ENCODE data around the gene WDR70. TPM values are rescaled to one million over a fixed set of nuclear protein-coding genes. Genes with fewer than 3 reads are reported as not detected.

Gene WDR70
- total RNA-seq, 1 donor from 2014 or later: 43.0 TPM

GRCh38 chr5:37662362-37662761 is 283.2 kb downstream of the WDR70 start:
- H3K4me1 Mint-ChIP-seq (ENCODE audit: low read depth): peaks cover 9% of the 10 kb centered on the region
- H3K36me3 Mint-ChIP-seq (ENCODE audit: insufficient read depth): no peaks in the 10 kb centered on the region
- no peak for DNase-seq (ENCODE audit: low spot score, unreplicated experiment)
- H3K27me3 Mint-ChIP-seq: no peaks in the 10 kb centered on the region
- H3K4me3 Mint-ChIP-seq (ENCODE audit: low read depth): no peak overlapping the region
- H3K27ac Mint-ChIP-seq: no peak overlapping the region
- no peak for TF ChIP-seq CTCF (IDR thresholded peaks at IDR 0.05; ENCODE audit: unreplicated experiment)
- H3K9me3 Mint-ChIP-seq (ENCODE audit: low read depth): no peaks in the 10 kb centered on the region

GRCh38 chr5:37662789-37663485 is 283.8 kb downstream of the WDR70 start:
- Mint-ChIP-seq H3K27ac (no peak overlapping the region), H3K27me3 (no peaks in the 10 kb centered on the region), H3K9me3 (ENCODE audit: low read depth) (no peaks in the 10 kb centered on the region), H3K36me3 (ENCODE audit: insufficient read depth) (no peaks in the 10 kb centered on the region), H3K4me1 (ENCODE audit: low read depth) (peaks cover 9% of the 10 kb centered on the region), H3K4me3 (ENCODE audit: low read depth) (no peak overlapping the region)
- no peak for DNase-seq (ENCODE audit: low spot score, unreplicated experiment)
- TF ChIP-seq CTCF (IDR thresholded peaks at IDR 0.05; ENCODE audit: unreplicated experiment): no peak

GRCh38 chr5:37663538-37663937 is 284.4 kb downstream of the WDR70 start:
- Mint-ChIP-seq H3K27me3 (no peaks in the 10 kb centered on the region), H3K9me3 (ENCODE audit: low read depth) (no peaks in the 10 kb centered on the region), H3K4me3 (ENCODE audit: low read depth) (no peak overlapping the region), H3K4me1 (ENCODE audit: low read depth) (peaks cover 12% of the 10 kb centered on the region), H3K27ac (peak overlapping the region; percentile 7), H3K36me3 (ENCODE audit: insufficient read depth) (no peaks in the 10 kb centered on the region)
- no peak for DNase-seq (ENCODE audit: low spot score, unreplicated experiment)
- no peak for TF ChIP-seq CTCF (IDR thresholded peaks at IDR 0.05; ENCODE audit: unreplicated experiment)

GRCh38 chr5:37664551-37664950 is 285.4 kb downstream of the WDR70 start:
- H3K27ac Mint-ChIP-seq: no peak overlapping the region
- DNase-seq (ENCODE audit: low spot score, unreplicated experiment): no peak
- H3K4me3 Mint-ChIP-seq (ENCODE audit: low read depth): no peak overlapping the region
- TF ChIP-seq CTCF (IDR thresholded peaks at IDR 0.05; ENCODE audit: unreplicated experiment): no peak
- peaks cover 12% of the 10 kb centered on the region for H3K4me1 Mint-ChIP-seq (ENCODE audit: low read depth)
- H3K36me3 Mint-ChIP-seq (ENCODE audit: insufficient read depth): no peaks in the 10 kb centered on the region
- H3K9me3 Mint-ChIP-seq (ENCODE audit: low read depth): peaks cover 2% of the 10 kb centered on the region
- no peaks in the 10 kb centered on the region for H3K27me3 Mint-ChIP-seq

GRCh38 chr5:37665272-37665671 is 286.2 kb downstream of the WDR70 start:
- Mint-ChIP-seq H3K4me3 (ENCODE audit: low read depth) (no peak overlapping the region), H3K27me3 (no peaks in the 10 kb centered on the region), H3K9me3 (ENCODE audit: low read depth) (peaks cover 2% of the 10 kb centered on the region), H3K27ac (no peak overlapping the region), H3K36me3 (ENCODE audit: insufficient read depth) (no peaks in the 10 kb centered on the region), H3K4me1 (ENCODE audit: low read depth) (peaks cover 12% of the 10 kb centered on the region)
- no peak for TF ChIP-seq CTCF (IDR thresholded peaks at IDR 0.05; ENCODE audit: unreplicated experiment)
- no peak for DNase-seq (ENCODE audit: low spot score, unreplicated experiment)
